ENCODE results near the gene IFT52.

The IFT52 gene

DNA sequence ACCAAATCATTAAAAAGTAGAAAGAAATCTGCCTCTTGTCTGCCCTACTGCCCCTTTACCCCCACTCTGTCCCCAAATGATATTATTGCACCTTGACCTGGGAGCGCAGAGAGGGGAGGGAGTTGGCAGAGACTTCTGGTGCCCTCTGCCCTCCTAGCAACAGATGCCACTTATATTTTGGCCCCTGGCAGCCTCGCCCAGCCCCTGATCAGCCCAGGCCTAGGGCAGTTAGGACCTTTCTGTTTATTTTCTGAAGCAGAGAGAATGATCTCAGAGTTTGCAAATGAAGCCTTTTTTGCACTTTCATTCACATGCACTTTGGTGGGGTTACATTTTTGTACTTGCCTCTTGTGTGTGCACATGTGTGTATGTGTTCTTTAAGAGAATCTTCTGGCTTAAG is 40.3 kb upstream of the IFT52 start:
- H3K27ac ChIP-seq = no peak overlapping the region
- no peaks in the 10 kb centered on the region for H4K20me1 ChIP-seq
- H3K9me3 ChIP-seq = 0 out of 2 replicates have a peak, but pooled peaks cover 5% of the 10 kb centered on the region
- no peaks in the 10 kb centered on the region for H3K27me3 ChIP-seq
- H3K4me1 ChIP-seq = 0 out of 2 replicates have a peak, but pooled peaks cover 10% of the 10 kb centered on the region
- H3K4me3 ChIP-seq = no peak overlapping the region
- no peak overlapping the region for H3K4me2 ChIP-seq
- TF ChIP-seq Cebpa-rat (IDR thresholded peaks at IDR 0.05) = no peak
- no peak overlapping the region for H3K9ac ChIP-seq
- H3K36me3 ChIP-seq = peaks cover 13% of the 10 kb centered on the region; the same call in 1 of the 2 replicates

GRCh38 chr20:43554369-43554768 is 36.4 kb upstream of the IFT52 start:
- H3K9ac ChIP-seq = no peak overlapping the region
- H3K4me2 ChIP-seq = no peak overlapping the region
- H3K27ac ChIP-seq = no peak overlapping the region
- no peaks in the 10 kb centered on the region for H3K36me3 ChIP-seq
- H3K4me3 ChIP-seq = no peak overlapping the region
- no peaks in the 10 kb centered on the region for H4K20me1 ChIP-seq
- TF ChIP-seq Cebpa-rat (IDR thresholded peaks at IDR 0.05) = no peak
- no peaks in the 10 kb centered on the region for H3K9me3 ChIP-seq
- H3K27me3 ChIP-seq = no peaks in the 10 kb centered on the region
- 0 out of 2 replicates have a peak, but pooled peaks cover 6% of the 10 kb centered on the region for H3K4me1 ChIP-seq

DNA sequence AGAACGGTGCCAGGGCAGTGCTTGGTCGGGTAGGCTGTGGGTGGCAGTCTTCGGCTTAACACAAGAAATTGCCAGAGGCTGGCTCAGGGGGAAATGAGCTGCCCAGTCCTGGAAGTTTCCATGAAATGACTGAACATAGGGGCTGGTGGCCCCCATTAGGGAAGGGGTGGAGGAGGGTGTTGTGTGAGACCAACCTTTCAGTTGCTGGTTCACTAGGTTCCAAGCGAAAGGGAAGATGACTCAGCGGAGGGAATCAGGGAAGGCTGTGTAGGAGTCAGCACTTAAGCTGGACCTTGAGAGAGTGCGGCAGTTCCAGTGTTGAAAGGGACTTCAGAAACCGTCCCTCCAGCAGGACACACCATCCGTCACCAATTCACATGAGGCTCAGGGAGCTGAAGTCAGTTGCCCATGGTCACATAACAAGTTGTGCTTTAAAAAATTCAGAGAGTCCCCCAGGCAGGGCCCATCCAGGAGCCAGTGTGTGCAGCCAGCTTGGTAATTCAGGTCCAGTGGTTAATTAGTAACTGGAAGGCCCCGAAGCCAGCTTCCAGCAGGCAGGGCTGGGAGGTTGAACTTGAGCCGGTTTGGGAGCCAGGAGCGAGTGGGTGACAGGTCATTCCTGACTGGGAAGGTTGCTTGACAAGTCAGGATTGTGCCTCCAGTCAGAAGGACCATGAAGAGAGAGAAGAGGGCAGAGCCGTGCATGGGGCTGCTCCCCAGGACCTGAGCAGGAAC is 32.2 kb upstream of the IFT52 start, which contains the start of gene SGK2:
TSS of gene SGK2 (plus strand) at position 616 of the 735 bp plus-strand sequence. CDS start 7,469 bp downstream, outside the sequence.
- Histone ChIP-seq H3K27me3 (no peaks in the 10 kb centered on the region), H3K4me2 (no peak within 1 kb of the TSS), H3K27ac (no peak within 1 kb of the TSS), H3K36me3 (no peaks in the 10 kb centered on the region), H3K9ac (no peak within 1 kb of the TSS), H3K4me3 (no peak within 1 kb of the TSS), H3K9me3 (no peaks in the 10 kb centered on the region), H3K4me1 (no peaks in the 10 kb centered on the region), H4K20me1 (no peaks in the 10 kb centered on the region)
- TF ChIP-seq Cebpa-rat (IDR thresholded peaks at IDR 0.05) = no peak

DNA sequence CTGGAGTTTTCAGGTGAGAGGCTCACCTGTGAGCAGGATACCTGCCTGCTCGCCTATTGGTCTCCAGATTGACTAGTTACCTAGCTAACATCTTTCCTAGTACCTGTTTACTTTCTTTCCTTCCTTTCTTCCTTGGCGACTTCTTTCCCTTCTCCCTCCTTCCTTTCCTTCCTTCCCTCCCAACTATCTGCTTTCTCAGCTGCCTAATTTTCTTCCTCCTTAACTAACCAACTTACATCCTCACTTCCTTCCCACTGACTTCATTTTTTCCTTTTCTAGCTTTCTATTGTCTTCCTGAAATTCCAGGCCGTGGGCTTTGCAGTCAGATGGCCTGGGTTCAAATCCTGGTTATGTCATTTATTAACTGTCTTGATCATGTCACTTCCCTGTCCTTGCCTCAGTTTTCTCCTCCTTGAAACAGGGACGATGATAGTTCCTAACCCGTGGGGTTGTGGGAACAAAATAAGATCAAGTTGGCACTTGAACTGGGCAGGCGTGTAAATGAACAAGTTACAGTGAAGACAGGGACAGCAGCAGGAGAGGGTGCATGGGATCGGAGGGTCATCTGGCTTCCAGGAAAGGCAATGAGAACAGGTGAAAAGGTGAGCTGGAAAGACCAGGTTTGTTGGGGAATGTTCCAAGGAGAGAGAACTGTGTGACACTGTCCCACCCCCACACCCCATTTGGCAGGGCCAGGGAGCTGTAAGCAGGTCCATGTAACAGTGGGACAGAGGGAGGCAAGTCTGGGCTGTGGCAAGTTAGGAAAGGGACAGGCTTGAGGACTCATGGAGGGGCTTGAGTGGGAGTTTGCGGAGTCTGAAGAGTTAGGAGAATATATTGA is 31.4 kb upstream of the IFT52 start:
- no peaks in the 10 kb centered on the region for H3K27me3 ChIP-seq
- no peak overlapping the region for H3K27ac ChIP-seq
- H3K36me3 ChIP-seq = no peaks in the 10 kb centered on the region
- H4K20me1 ChIP-seq = no peaks in the 10 kb centered on the region
- no peaks in the 10 kb centered on the region for H3K9me3 ChIP-seq
- no peak overlapping the region for H3K9ac ChIP-seq
- H3K4me3 ChIP-seq = no peak overlapping the region
- H3K4me1 ChIP-seq = no peaks in the 10 kb centered on the region
- H3K4me2 ChIP-seq = no peak overlapping the region
- no peak for TF ChIP-seq Cebpa-rat (IDR thresholded peaks at IDR 0.05)

- Histone ChIP-seq H3K27ac (no peak overlapping the region), H3K4me2 (no peak overlapping the region), H3K36me3 (no peaks in the 10 kb centered on the region), H3K9ac (no peak overlapping the region), H3K9me3 (no peaks in the 10 kb centered on the region), H4K20me1 (no peaks in the 10 kb centered on the region), H3K4me1 (no peaks in the 10 kb centered on the region), H3K4me3 (no peak overlapping the region), H3K27me3 (no peaks in the 10 kb centered on the region)
- TF ChIP-seq Cebpa-rat (IDR thresholded peaks at IDR 0.05) = no peak
Measured at GRCh38 chr20:43560974-43561373, 29.8 kb upstream of the IFT52 start.

- TF ChIP-seq Cebpa-rat (IDR thresholded peaks at IDR 0.05) = no peak
- Histone ChIP-seq H3K9ac (no peak overlapping the region), H3K4me2 (no peak overlapping the region), H4K20me1 (no peaks in the 10 kb centered on the region), H3K36me3 (no peaks in the 10 kb centered on the region), H3K27me3 (no peaks in the 10 kb centered on the region), H3K9me3 (no peaks in the 10 kb centered on the region), H3K4me1 (no peaks in the 10 kb centered on the region), H3K27ac (no peak overlapping the region), H3K4me3 (no peak overlapping the region)
Measured at GRCh38 chr20:43563429-43563828, 27.3 kb upstream of the IFT52 start.

DNA sequence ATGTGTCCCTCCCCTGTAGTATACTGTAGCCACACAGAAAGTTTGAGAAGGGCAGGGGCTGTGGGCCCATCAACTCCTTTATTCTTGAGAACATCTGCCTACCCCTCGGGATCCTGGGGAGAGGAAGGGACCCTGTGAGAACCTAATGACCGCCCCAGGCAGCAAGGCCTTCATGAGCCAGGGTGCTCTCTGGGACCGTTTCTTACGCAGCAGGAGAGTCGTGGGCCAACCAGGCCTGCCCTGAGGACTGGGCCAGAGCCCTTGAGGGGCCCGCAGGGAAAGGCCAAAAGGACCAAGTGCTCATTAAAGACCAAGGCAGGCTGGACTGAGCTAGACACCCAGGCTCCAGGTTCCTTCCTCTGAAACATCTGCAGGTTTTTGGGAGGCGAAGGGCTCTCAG is 26.7 kb upstream of the IFT52 start:
- H3K4me3 ChIP-seq = no peak overlapping the region
- no peaks in the 10 kb centered on the region for H3K9me3 ChIP-seq
- no peaks in the 10 kb centered on the region for H3K27me3 ChIP-seq
- no peaks in the 10 kb centered on the region for H3K4me1 ChIP-seq
- H3K36me3 ChIP-seq = no peaks in the 10 kb centered on the region
- H3K27ac ChIP-seq = no peak overlapping the region
- no peak overlapping the region for H3K4me2 ChIP-seq
- no peaks in the 10 kb centered on the region for H4K20me1 ChIP-seq
- no peak overlapping the region for H3K9ac ChIP-seq
- no peak for TF ChIP-seq Cebpa-rat (IDR thresholded peaks at IDR 0.05)

DNA sequence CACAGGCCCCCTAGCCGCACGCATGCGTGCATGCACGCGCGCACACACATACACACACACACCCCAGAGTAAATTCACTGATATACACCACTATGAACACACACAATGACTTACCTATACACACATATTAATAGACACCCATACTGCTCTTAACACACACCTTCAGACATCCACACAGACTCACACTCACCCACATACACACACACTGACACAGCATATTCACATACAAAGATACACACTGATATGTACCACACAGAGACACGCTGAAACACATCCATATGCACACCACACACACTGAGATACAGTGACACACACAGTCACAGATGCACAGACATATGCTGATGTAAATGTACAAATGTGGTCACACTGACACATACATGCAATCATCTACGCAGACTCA is 26.3 kb upstream of the IFT52 start:
- Histone ChIP-seq H3K27ac (no peak overlapping the region), H3K36me3 (no peaks in the 10 kb centered on the region)

DNA sequence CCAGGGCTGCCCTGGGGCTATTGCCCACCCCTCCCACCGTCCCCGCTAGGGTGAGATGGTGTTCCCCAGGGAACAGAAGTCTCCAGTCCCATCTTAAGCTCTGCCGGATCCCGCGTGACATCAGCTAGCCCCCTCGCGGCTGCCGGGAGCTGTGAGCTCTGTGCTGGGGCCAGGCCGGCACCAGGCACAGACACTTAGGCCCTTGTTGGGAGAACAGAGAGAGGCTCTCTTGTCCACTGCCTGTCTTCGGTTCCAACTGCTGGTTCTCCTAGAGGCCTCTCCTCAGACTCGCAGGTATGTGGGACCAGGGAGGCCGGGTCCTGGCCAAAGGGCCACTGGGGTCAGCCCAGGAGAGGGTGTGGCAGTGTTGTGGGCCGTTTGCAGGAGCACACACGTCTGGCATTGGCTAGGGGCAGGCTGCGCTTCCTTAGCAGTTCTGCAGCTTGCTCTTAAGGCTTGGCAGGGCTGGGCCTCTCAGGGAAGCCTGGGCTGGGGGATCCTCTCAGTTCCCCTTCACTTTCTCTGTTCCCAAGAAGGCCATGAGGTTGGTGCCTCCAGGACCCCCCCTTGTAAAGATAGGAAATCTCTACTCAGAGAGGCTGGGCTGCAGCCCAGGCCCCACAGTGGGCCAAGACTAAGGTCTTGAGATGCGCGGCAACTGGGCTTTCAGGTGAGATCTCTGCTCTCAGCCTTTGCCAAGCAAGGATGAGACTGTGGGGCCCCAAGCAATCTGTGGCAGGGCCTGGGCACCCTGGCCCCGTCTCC is 25.6 kb upstream of the IFT52 start:
- H3K9me3 ChIP-seq = no peaks in the 10 kb centered on the region
- H3K4me1 ChIP-seq = no peaks in the 10 kb centered on the region
- H3K27ac ChIP-seq = no peak overlapping the region
- no peak for TF ChIP-seq Cebpa-rat (IDR thresholded peaks at IDR 0.05)
- no peak overlapping the region for H3K4me2 ChIP-seq
- H3K27me3 ChIP-seq = no peaks in the 10 kb centered on the region
- H4K20me1 ChIP-seq = no peaks in the 10 kb centered on the region
- no peaks in the 10 kb centered on the region for H3K36me3 ChIP-seq
- H3K4me3 ChIP-seq = no peak overlapping the region
- no peak overlapping the region for H3K9ac ChIP-seq

More for the DNA sequence above, 26.3 kb upstream of the IFT52 start:
- Histone ChIP-seq H3K4me1 (no peaks in the 10 kb centered on the region), H3K4me3 (no peak overlapping the region), H3K27me3 (no peaks in the 10 kb centered on the region), H4K20me1 (no peaks in the 10 kb centered on the region), H3K4me2 (no peak overlapping the region), H3K9me3 (no peaks in the 10 kb centered on the region), H3K9ac (no peak overlapping the region)
- no peak for TF ChIP-seq Cebpa-rat (IDR thresholded peaks at IDR 0.05)

Measured in BLaER1 (cell line).